Effector CD4-positive, alpha-beta T cell (primary cell): ENCODE results near the gene EEF2K.
A peak's percentile ranks its signal among the peaks of the same experiment; 100 is the strongest.
"Not testable (repeated sequence)": the region's sequence is repeated elsewhere in the genome, so short reads cannot be mapped to it uniquely, and the experiment has no call there.

Source experiments
- DNase-seq: peaks from one replicate; pipeline ENCODE4 v3.0.0-alpha.2; 2020

The EEF2K gene

GRCh38 chr16:22297871-22298733, 92.0 kb downstream of the EEF2K start:
- peak; percentile 68 for DNase-seq

DNA sequence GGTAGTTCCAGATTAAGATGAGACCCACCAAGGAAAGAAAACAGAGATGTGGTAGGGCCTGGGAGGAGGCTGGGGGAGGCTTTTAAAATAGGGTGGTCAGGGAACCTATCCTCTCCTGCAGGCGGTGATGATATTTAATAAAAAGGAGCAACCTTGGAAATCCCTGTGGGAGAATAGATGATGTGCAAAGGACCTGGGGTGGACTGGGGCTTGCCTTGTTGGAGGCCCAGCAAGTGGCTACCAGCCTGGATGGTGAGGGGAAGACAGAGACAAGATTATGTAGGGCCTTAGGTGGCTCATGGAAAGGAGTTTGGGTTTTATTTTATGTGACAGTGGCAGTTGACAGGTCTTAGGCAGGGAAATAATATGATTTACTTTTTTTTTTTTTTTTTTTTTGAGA, 93.0 kb downstream of the EEF2K start:
- DNase-seq: no peak

DNA sequence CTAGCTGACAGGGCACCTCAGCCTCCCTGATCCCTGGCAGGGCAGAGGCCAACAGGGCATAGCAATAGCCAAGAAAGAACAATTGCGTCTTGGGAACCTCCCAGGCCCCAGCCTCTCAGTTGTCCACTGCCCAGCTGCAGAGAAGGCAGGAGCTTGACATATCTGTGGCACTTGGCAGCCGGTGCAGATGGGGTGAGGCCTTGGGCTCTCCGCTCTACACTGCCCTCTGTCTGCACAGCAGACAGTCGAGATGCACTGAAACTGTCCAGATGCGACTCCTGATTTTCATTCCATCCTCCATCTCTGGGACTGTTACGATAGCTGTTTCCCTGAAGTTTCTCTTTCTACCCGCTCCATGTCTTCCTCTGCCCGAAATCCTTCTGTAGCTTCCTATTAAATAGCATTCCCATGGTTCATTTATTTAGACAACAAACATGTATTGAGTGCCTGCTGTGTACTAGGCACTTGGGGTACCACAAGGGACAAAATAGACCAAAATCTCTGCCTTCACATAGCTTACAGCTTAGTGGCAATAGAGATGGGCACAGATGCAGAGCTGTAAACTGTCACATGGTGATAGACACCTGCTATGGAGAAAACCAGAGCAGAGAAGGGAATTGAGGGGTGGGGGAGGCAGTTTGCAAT, 94.5 kb downstream of the EEF2K start:
- DNase-seq: no peak

DNA sequence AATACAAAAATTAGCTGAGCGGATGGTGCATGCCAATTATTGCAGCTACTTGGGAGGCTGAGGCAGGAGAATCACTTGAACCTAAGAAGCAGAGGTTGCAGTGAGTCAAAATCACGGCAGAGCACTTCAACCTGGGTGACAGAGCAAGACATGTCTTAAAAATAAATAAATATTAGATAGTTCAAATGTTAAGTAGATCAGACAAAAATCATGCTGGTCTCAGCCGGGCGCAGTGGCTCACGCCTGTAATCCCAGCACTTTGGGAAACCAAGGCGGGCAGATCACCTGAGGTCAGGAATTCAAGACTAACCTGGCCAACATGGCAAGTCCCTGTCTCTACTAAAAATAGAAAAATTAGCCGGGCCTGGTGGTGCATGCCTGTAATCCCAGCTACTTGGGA, 95.3 kb downstream of the EEF2K start:
- DNase-seq: not testable (repeated sequence)

DNA sequence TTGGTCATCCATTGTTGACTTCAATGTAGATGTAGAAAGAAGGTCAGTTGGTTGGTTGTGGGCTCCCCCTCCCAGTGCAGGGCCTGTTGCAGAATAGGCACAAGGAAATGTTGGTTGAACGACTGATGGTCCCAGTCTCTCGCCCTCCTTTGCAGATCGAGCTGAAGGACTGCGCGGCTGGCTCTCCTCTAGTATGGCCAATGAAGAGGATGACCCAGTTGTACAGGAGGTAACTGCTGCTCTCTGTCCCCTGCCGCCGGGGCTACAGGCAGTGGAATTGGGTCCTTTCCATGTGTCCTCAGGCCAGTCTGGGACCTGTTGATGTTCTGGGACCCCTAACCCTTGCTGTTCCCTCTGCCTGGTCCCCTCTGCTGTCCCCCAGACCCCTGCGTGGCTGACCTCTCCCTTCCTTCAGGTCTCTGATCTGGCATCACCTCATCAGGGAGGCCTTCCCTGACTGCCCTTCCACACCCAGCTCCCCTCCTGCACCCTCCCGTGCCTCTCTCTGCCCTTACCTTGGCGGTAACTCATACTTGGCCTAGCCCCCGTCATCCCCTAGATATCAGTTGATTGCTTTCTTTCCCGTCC, 96.8 kb downstream of the EEF2K start:
- no peak for DNase-seq

- no peak for DNase-seq
Measured at GRCh38 chr16:22304411-22304810, 98.3 kb downstream of the EEF2K start.

DNA sequence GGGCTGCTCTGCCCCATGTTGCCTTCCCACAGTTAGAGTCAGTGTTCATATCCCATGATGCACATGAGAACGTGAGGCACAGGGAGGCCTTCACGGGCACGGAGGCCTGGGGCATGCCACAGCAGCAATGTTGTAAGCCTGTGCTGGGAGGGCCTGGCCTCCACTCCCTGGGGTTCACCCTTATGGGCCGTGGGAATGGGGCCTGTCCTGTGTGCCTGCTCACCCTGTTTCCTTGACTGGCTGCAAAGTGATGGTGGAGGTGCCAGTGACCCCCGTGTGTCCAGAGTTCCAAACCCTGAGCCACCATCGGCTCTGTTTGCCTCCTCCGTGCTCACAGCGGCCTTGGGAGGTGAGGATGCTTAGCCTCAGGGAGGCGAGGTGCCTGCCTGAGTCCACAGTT, 100.7 kb downstream of the EEF2K start:
- no peak for DNase-seq

GRCh38 chr16:22307838-22308237, 101.8 kb downstream of the EEF2K start:
- no peak for DNase-seq

- DNase-seq: no peak
Measured at GRCh38 chr16:22308824-22309520, 102.9 kb downstream of the EEF2K start.

DNA sequence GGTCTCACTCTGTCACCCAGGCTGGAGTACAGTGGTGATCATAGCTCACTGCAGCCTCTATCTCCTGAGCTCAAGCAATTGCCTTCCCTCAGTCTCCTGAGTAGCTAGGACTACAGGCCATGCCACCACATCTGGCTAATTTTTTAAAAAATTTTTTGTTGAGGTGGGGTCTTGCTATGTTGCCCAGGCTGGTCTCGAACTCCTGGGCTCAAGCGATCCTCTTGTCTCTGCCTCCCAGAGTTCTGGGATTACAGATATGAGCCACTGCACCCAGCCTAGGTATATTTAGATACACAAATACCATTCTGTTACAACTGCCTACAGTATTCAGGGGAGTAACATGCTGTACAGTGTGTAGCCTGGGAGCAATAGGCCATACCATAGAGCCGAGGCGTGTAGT, 105.4 kb downstream of the EEF2K start:
- DNase-seq: no peak

- DNase-seq: no peak
Measured at GRCh38 chr16:22312897-22313781, 107.1 kb downstream of the EEF2K start.

GRCh38 chr16:22313876-22314470, 107.9 kb downstream of the EEF2K start:
- DNase-seq: no peak

DNA sequence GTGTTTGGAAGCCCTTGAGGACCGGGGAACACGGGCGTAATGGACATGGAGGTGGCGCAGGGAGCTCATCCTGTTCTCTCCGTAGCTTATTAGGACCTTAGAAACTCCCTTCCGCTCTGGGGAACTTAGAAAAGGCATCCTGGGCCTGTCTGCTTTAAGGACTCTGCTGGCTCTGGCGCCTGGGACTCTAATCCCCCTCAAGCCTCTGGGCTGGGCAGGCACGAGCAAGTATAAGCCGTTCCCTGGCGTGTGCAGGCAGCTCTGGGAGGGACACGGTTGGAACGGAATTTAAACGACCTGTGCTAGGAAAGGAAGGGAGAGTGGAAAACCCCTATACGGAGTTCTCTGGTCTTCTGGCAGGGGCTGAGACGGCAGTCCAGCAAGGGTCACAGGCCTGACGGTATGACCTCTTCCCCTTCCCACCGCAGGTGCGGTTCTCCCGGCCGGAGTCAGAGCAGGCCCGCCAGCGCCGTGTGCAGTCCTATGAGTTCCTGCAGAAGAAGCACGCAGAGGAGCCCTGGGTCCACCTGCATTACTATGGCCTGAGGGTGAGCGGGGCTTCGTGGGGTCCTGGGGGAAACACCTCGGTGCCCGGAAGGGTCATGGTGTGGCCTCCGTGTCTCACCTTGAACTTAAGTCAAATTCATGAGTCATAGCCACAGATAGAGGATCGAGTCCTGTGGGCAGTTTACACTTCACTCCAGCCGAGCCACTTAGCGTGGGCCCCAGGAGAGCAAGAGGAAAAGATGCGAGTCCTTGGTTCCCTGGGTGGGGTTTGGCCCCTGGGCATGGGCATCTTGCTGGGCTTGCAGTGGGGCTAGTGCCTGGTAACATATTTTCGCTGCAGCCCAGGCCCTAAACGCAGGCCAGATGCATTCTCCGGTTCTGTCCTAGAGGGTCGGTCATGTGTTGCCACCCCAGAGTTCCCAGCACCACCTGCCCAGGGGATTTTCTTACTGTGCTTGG, 108.9 kb downstream of the EEF2K start:
- DNase-seq: no peak

DNA sequence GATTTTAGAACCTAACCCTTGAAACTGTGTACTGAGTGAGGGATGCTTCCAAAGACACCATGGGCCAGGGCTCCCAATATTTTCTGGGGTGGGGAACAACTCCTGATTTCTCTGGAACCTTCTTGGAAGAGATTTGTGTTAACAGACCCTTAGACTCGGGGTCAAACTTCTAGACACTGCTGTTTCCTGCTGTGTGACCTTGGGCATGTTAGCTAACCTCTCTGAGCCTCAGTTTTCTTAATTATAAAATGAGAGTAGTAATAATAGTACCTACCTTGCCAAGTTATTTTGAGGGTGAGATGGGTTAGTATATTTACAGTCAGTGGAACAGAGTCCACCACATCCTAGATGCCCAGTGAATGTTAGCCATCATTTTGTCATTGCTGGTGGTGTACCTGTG, 109.9 kb downstream of the EEF2K start:
- no peak for DNase-seq

GRCh38 chr16:22316411-22316811, 110.3 kb downstream of the EEF2K start:
- DNase-seq: no peak

- no peak for DNase-seq
Measured at GRCh38 chr16:22317001-22317530, 111.0 kb downstream of the EEF2K start.

DNA sequence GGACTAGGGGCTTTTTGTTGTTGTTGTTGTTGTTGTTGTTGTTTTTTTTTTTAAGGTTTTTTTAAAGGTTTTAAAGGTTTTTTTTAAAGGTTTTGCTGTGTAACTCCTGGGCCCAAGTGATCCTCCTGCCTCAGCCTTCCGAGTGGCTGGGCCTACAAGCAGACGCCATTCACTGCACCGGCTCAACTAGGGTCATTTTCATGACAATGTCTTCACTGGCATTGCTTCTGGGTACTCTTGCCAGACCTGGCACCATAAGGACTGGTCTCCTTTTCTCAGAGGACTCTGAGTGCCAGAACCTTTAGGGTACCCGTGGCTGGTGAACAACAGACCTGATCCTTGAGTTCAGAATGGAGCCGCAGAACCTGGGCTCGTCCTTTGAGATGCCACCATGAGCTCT, 111.5 kb downstream of the EEF2K start:
- no peak for DNase-seq

DNA sequence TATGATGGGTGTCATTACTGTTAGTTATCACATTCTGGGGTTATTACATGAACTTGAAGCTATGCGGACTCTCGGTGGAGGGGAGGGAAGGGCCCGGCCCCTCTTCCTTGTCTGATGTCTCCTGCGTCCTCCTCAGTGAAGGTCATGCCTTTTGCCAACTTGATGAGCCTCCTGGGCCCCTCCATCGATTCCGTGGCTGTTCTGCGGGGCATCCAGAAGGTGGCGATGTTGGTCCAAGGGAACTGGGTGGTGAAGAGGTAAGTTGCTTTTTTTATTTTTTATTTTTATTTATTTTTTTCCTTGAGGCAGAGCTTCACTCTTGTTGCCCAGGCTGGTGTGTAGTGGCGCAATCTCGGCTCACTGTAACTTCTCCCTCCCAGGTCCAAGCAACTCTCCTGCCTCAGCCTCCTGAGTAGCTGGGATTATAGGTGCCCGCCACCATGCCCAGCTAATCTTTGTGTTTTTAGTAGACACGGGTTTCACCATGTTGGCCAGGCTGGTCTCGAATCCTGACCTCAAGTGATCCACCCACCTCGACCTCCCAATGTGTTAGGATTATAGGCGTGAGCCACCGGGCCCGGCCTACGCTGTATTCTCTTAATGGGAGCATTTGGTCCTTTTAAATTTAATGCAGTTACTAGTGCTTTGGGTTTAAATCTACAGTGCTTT, 112.7 kb downstream of the EEF2K start:
- peak; percentile 59 for DNase-seq

DNA sequence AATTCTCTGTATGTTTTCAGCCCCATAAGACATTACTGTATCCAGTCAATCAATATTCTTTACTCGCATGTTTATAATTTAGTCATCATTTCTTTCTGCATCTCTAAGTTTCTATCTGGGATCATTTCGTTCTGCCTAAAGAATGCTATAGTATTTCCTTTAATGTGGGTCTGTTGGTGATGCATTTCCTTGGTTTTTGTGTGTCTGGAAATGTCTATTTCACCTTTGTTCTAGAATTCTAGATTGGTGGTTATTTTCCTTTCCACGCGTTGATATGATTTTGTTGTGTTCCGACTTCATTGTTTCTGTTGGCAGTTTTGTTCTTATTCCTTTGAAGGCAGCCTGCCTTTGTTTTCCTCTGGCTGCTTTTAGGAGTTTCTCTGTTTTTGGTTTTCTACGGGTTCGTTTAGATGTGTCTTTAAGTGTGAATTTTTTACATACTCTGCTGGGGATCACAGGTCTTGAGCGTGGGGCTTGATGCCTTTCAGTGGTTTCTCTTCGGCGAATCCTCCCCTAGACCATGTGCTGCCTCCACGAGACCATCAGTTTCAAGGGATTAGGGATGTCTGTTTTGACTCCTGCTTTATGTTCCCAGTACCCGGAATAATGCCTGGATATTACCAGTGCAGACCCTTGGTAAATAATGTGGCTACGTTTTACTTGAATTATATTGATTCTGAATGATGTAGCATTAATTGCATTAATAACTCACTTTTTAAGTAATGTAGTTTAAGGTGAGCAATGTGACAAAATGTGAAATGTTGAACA, 114.7 kb downstream of the EEF2K start:
- no peak for DNase-seq
